ENCODE results near the gene TLR4.

Gene TLR4

DNA sequence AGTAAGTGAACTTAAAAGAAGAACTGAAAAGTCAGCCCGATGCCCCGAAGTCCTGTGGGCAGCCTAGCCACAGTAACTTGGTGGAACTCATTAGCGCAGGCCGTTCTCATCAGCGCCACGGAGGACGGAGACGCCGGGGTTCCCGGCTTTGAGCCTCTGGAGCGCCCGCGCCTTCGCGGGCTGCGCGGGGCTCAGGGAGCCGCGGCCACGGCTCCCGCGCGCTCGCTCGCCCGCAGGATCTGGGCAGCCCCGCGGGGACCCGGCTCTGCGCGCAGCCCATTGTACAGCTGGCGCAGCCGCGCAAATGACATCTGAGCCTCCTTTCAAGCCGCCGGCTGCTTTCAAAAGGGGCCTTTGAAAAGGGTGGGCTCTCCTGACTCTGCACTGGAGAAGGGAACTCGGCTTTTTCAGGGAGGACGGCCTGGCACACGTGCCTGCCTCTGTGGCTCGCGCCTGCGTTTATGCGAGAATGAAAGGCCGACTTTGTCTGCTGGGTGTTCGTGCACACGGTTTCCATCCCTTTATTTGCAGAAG lies 40.7 kb downstream of the TLR4 start:
- DNase-seq (ENCODE audit: low spot score), result no peak

DNA sequence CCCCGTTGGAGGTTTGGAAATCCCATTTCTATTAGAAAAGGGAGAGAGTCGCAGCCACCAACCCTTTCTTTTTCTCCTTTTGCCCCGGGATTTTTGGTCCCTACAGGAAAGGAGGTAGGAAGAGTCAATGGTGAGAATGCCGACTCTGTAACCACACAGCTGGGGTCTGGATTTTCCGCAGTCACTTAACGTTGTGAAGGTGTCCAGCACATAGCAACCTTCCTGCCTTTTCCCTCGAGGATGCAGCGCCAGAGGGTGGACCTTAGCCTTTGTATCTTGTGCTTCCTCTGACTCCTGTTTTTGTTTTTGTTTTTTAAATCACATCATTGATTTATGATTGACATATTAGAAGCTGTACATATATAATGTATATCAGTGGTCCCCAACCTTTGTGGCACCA lies 41.4 kb downstream of the TLR4 start:
- no peak for DNase-seq (ENCODE audit: low spot score)

DNA sequence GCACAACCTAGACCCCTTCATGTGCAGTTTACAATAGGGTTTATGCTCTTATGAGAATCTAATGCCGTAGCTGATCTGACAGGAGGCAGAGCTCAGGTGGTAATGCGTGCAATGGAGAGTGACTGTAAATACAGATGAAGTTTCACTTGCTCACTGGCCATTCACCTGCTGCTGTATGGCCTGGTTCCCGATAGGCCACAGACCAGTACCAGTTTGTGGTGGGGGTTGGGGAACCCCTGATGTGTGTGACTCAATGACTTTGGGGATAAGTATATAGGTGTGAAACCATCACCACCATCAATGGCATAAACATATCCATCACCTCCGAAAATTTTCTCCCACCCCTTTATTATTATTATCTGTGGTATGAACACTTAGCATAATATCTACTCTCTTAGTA lies 42.1 kb downstream of the TLR4 start:
- DNase-seq (ENCODE audit: low spot score), result no peak

DNA sequence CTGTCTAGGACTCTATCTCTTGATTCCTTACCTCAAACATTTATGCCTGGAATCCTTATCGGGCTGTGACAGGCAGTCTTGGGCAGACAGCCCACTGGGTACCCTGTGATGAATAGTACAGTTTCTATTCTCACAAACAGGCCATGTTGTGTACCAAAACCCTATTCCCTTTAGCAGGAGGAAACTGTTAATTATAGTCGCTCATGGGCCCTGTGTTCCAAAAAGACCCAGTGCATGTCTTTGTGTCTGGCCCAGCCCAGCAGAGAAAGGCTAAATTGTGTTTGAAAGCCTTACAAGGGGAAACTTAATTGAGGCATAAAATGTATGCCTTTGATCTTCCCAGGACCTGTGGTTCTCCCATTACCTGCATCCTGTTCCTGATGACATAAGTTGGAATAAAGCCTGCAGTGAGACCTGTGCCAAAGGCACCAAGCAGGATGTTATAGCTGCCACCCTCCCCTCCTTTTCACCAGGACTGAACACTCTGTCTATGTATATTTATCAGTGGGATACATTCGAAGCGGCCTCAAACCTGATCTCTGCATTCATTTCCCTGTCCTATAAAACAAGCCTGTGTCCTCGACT lies 43.3 kb downstream of the TLR4 start:
- no peak for DNase-seq (ENCODE audit: low spot score)

DNA sequence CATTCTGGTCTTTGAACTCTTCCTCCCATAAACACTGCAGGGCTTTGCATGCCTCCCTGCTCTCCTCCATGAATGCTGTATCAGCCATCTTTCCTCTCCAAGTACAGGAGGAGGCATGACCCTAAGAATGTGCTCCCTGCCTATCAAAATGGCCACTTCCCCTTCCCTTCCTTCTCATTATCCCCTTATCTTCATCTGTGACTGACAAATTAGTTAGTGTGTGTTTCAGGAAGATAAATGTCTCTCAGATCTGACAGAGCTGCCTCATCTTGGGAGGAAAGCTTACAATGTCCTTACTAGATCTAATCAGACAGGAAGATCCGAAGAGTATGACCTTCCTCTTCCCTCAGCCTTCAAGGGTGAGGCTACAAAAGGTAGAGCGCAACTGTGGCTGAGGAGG lies 46.2 kb downstream of the TLR4 start:
- no peak for DNase-seq (ENCODE audit: low spot score)

DNA sequence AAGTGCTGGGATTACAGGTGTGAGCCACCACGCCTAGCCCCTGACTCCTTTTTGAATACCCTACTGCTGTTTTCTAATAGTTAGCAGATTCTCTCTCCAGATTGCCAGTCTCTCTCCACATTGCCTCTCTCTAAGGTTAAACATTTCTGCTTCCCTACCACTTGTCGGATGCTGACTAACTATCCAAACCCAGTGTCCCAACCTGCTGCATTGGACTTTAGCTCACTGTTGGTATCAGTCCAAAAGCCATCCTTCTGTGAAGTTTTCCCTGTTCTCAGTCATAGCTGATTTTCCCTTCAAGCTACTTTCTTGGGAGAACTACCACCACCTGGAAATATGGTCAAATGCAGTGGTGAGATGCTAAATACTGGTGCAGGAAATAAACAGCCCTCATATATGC lies 48.7 kb downstream of the TLR4 start:
- DNase-seq (ENCODE audit: low spot score), result no peak

DNA sequence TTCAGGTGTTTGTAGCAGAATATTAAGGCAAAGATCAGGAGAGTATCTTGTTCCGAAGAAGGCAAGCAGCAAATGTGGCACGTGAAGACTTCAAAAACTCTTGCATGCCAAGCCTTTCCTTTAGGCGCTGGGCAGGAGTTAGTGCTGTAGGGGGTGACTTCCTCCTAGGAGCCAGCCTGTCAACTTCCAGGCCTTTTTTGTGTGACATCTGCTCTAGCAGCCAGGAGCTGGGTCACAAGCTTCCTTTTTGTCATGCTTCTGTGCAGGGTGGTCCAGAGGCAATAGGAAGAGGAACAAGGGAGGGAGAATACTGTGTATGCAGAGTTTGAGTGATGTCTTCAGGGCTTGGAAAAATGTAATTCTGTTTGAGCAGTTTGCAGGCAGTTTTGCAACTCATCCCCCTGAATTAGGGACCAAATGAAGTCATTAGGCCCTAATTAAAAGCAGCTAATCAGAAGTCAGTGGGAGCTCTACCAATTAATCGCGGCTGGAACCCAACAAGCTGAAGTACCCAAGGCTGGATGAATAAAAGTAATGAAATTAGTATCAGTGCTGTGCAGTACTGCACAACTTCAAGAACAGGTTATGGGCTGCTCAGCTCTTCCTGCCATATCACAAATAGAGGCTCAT lies 53.5 kb downstream of the TLR4 start:
- DNase-seq (ENCODE audit: low spot score), result no peak

DNA sequence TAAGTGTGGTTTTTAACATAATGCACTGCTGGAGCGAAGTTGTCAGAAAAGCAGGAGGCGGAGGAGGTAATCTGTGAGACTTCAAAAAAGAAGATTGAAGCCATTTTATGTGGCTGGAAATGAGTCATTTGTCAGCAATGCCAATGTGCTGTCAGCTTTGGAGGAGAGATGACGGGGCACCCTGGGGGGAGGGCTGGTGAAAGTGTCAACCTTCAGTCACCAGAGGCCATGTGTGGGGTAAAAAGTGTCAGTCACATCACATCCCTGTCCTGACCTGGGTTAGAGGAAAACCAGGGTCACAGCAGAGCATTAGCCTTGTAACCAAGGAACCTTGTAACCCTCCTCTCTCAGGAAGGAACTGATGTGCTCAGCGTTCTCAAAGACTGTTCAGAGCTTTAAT lies 59.1 kb downstream of the TLR4 start:
- peak; percentile 46 for DNase-seq (ENCODE audit: low spot score)

DNA sequence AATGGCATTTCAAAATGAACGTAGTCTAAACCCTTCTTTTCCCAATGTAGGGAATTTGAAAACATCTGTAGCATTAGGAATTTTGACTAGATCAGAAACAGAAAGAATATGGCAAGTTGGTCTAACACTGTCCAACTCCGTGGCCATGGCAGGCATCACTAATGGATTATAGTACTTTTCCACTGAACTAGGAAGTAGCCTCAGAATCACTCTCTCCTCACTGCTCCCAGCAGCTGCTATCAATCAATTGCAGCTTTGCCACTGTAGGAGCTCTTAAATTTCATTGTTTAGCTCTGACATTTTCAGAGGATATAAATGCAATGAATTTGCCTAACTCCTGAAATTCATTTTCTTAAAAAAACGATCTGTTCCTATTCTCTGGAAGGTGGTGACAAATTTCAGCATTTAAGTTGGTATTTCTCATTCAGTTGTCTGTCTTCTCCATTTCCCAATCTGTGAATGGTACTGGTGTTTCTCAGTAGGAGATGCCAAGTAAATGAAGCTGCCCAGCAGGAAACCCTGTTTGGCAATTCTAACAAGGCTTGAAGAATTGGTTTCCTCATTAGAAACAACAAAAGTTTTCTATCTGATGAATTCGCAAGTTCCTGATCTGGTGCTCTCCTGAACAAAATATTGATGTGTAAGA lies 64.7 kb downstream of the TLR4 start:
- DNase-seq (ENCODE audit: low spot score), result no peak

DNA sequence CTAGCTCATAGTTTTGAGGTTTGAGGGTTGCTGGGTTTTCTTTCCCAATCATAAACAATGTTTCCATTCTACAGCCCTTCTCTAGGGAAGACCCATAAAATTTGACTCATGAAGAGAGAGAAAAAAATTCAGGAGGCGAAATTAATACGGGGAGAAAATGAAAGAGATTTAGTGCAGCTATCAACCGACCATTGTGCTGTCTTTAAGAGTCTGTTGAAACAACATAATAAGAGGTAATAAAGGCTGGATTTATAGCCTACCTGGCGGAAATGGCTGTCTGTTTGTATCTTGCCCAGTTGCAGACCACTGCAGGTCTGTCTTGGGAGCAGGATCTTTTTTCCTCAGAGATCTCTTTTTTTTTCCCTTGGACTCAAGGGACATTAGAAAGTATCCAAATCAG lies 66.9 kb downstream of the TLR4 start:
- peak; percentile 32 for DNase-seq (ENCODE audit: low spot score)

DNA sequence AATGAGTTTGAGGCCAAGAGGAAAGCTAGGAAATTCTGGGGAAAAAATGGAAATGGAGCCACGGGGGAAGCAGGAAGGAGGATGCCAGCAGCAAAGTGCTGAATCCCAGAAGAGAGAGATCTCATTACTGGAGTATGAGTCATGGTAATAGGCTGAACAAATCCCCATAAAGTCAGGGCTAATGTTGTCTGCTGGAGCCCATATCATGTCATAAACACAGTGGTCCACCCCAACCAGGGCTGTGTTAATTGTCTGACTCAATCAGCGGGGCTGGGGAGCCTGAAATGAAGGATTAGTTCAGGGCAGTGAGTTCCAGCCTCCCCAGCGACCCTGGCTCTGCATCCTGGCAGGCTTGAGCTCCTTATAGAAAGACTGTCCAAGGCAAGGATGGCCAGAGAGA lies 68.8 kb downstream of the TLR4 start:
- peak; percentile 82 for DNase-seq (ENCODE audit: low spot score)

All from LoVo (cell line).